HL-60 (cell line): ENCODE data around the gene PGM1.

ENCODE experiments used
- POLR2AphosphoS5 ChIP-seq: IDR thresholded peaks from 2 replicates; pipeline ENCODE4 v1.6.1; 2012; ENCODE audit warnings: low read depth
- TF ChIP-seq, protein P1 (sequence below): IDR thresholded peaks from one replicate; pipeline ENCODE4 v1.5.1; 2011; ENCODE audit warnings: low read length, control low read depth, inconsistent platforms; ENCODE audit not compliant: insufficient read depth
- TF ChIP-seq, protein P2 (sequence below): IDR thresholded peaks from 2 replicates; pipeline ENCODE4 v1.6.1; 2012; ENCODE audit warnings: low read depth; ENCODE audit not compliant: insufficient replicate concordance

GRCh38 chr1:63679589-63679988 lies 86.4 kb downstream of the PGM1 start:
- TF ChIP-seq, protein P1, sequence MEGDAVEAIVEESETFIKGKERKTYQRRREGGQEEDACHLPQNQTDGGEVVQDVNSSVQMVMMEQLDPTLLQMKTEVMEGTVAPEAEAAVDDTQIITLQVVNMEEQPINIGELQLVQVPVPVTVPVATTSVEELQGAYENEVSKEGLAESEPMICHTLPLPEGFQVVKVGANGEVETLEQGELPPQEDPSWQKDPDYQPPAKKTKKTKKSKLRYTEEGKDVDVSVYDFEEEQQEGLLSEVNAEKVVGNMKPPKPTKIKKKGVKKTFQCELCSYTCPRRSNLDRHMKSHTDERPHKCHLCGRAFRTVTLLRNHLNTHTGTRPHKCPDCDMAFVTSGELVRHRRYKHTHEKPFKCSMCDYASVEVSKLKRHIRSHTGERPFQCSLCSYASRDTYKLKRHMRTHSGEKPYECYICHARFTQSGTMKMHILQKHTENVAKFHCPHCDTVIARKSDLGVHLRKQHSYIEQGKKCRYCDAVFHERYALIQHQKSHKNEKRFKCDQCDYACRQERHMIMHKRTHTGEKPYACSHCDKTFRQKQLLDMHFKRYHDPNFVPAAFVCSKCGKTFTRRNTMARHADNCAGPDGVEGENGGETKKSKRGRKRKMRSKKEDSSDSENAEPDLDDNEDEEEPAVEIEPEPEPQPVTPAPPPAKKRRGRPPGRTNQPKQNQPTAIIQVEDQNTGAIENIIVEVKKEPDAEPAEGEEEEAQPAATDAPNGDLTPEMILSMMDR, result no peak
- TF ChIP-seq POLR2AphosphoS5, result no peak
- TF ChIP-seq, protein P2, sequence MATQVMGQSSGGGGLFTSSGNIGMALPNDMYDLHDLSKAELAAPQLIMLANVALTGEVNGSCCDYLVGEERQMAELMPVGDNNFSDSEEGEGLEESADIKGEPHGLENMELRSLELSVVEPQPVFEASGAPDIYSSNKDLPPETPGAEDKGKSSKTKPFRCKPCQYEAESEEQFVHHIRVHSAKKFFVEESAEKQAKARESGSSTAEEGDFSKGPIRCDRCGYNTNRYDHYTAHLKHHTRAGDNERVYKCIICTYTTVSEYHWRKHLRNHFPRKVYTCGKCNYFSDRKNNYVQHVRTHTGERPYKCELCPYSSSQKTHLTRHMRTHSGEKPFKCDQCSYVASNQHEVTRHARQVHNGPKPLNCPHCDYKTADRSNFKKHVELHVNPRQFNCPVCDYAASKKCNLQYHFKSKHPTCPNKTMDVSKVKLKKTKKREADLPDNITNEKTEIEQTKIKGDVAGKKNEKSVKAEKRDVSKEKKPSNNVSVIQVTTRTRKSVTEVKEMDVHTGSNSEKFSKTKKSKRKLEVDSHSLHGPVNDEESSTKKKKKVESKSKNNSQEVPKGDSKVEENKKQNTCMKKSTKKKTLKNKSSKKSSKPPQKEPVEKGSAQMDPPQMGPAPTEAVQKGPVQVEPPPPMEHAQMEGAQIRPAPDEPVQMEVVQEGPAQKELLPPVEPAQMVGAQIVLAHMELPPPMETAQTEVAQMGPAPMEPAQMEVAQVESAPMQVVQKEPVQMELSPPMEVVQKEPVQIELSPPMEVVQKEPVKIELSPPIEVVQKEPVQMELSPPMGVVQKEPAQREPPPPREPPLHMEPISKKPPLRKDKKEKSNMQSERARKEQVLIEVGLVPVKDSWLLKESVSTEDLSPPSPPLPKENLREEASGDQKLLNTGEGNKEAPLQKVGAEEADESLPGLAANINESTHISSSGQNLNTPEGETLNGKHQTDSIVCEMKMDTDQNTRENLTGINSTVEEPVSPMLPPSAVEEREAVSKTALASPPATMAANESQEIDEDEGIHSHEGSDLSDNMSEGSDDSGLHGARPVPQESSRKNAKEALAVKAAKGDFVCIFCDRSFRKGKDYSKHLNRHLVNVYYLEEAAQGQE, result no peak
